GM15510 (cell line): ENCODE data around the gene TAMALIN.

Experiments
- POLR2A ChIP-seq: IDR thresholded peaks from 3 replicates; pipeline ENCODE4 v1.6.1; 2011; ENCODE audit warnings: borderline replicate concordance; ENCODE audit not compliant: insufficient read length; ENCODE audit errors: extremely low read depth

Gene TAMALIN

DNA sequence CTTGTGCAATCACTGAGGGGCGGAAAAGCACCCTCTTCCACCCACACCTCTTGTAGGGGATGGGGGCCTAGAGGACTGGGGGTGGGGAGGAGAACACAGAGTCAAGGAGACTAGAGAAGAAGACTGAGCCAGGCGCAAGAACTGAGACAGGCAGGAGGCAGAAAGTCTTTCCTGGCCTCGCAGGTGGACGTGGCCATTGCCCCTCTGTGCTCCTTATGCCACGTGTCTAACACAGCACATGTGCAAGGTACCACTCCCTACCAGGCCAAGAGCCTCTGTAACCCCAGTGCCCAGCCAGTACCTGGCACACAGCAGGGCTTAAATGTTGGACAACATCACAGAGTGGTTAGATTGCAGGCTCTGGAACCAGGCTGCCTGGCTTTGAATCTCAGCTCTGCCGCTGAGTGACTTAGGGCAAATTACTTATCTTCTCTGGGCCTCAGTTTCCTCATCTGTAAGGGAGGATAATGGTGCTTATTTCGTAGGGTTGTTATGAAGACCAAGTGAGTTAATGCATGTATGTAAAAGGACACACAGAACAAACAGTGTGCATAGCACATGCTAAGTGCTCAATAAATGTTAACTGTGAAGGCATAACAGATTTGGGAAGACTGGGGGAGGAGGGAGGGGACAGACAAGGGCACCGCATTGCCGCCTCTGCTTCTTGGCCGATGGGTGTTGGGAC lies 1.4 kb upstream of the TAMALIN start:
- TF ChIP-seq POLR2A = no peak

DNA sequence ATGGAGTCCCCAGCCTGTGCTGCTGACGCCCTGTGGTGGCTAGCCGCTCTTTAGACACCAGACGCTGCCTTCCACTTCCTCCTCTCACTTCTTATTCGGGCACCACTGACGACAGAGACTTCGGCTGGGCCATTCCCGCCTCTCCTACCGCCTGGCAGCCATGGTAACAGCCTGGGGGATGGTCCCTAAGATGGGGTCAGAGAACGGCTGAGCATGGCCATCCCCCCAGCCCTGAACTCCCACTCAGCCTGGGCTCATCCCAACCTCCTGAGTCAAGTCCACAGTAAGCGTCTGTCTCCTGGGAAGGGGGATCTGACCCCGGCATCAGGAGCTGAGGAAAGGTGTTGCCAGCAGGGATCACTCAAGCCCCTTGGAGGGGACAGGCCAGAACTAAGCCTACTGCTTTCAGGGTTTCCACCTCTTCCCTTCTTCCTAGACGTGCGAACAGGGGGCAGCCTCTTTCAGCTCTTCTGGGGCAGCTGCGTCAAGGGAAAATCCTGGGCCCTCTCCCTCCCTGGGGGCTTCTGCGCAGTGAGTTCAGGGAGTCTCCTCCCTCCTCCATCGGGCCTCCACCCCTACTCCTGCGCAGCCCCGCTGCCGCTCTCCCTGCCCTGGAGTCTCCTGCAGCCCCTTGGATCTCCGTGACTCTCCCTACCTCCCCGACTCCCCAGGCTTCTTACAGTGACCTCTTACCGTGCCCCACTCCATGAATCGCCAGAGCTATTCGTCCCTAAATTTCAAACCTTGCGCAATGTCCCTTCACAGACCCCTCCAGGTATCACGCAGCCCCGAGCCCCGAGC lies 643 bp upstream of the TAMALIN start:
- TF ChIP-seq POLR2A = no peak

DNA sequence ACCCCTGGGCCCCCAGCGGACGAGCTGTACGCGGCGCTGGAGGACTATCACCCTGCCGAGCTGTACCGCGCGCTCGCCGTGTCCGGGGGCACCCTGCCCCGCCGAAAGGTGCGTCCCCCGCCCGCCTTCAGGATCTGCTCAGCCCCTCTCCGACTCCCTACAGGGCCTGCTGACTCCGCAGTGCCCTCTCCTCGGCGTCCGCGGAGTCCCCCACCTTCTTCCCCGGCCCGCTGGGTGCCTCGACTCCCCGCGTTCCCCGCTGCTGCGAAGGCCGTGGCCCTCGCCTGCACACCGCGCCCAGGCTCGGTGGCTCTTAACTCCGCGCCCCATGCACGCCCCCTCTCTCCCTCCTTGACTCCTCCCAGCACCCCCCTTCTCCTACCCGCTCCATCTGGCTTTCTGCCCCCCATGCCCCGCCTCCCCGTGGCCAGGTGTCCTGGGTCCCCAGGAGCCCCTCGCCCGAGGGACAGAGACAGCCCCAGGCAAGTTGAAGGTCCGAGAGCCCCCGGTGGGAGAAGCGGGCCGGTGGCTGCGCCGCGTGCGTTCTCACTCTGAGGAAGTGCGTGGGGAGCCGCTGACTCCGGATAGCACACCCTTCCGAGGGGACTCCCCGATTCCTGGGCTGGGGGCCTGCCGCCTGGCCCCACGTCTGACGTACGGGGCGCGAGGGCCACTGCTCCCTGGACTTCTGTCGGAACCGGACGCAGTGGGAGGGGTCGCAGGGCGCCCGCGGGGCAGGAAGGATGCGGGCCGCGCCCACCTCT lies 594 bp downstream of the TAMALIN start:
- no peak for TF ChIP-seq POLR2A

DNA sequence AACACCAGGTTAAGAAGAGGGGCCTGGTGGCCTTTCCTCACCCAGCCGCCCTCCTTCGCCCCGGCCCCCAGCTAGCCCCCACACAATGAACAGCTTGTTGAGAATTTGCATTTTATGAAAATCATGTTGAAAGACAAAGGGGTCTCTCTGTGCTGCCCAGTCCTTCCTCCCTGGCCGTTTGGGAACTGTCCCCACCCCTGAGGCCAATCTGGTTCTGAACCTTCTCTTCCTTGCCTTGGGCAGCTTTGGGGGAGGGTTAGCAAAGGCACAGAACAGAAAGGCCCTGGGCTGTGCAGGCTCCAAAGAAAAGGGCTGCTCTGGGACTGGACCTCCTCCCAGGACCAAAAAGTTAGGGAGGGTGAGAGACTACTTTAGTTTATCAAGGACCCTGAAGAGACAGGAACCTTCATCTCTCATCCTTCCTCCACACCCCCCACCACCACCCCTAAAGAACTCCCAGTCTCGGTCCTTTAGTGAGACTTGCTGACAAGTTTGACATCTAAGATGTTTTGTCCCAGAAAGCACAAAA lies 1.3 kb downstream of the TAMALIN start:
- no peak for TF ChIP-seq POLR2A

DNA sequence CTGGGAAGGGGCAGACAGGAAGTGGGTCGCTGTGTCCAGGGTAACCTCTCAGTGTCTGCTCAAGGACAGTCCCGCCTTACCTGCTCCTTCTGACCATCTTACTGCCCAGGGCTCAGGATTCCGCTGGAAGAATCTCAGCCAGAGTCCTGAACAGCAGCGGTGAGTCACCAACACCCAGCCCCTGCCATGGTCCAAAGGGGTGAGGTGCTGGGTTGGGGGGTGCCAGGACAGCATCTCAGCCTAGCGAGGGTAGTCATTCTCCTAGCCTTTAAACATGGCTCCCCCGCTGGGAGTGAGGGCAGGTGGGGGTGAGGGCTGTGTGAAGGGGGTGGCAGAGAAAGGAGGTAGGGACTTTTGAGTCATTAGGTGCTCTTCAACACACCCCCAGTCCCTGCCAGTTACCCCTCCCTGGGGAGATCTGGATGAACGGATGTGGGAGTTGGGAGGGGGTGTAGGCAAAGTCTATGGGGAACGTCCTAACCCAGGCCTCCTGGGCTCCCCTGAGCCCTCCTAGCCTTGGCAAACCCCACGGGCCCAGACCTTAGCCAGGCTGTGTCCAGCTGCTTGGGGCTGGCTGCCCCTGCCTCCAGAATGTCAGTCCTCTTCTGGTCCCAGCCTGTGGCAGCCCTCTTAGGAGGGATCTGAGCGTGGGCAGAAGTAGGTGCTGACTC lies 2.5 kb downstream of the TAMALIN start:
- no peak for TF ChIP-seq POLR2A

DNA sequence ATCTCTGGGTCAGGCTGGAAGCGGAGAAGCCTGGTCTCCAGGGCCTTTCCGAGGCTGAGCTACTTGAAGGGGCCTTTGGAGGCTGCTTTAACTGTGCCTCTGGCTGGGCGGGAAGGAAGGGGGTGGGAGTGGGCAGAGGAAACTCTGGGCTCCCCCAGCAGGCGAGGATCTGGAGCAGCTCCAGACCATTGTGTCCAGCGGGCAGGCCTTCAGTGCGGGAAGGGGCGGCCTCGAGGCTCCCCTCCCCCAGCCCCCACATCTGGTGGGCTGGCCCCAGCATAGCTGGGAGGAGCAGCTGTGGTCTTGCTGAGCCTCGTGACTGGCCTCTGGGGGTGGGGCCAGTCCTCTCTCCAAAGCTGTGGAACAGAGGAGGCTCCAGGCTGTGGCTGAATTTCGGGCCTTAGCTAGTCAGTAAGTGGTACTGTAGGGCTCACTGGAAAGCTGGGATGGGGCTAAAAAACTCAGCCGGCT lies 3.4 kb downstream of the TAMALIN start:
- no peak for TF ChIP-seq POLR2A

DNA sequence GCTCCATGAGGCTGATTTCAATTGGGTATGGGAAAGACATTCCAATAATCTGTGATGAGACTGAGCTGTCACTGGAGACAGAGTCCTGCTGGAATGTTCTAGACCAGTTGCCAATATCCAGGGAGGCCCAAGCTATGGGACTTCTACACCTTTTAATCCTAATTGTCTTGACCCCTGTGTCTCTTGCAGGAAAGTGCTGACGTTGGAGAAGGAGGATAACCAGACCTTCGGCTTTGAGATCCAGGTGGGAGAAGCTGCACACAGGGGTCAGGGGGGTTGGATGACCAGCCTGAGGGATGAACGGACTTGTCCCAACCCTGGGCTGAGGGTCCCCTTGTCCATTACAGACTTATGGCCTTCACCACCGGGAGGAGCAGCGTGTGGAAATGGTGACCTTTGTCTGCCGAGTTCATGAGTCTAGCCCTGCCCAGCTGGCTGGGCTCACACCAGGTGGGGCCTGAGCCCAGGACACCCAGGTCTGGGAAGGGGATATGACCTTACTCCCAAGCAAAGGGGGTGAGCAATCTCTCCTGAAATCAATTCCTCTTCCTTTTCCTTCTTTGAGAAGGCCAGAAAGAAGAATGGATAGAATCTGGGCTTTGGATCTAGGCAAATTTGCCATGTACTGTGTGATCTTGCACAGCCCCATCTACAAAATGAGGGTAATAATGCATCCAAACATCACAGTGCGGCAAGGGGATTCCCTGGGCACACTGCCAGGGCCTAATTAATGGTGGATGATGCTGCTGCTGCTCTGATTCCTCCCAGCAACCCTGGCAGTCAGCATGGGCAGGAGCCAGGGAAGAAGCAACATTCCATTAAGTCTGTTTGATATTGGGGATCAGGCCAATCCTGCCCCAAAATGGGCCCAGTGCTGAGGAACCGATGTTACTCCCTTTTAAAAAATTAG lies 4.2 kb downstream of the TAMALIN start:
- no peak for TF ChIP-seq POLR2A

DNA sequence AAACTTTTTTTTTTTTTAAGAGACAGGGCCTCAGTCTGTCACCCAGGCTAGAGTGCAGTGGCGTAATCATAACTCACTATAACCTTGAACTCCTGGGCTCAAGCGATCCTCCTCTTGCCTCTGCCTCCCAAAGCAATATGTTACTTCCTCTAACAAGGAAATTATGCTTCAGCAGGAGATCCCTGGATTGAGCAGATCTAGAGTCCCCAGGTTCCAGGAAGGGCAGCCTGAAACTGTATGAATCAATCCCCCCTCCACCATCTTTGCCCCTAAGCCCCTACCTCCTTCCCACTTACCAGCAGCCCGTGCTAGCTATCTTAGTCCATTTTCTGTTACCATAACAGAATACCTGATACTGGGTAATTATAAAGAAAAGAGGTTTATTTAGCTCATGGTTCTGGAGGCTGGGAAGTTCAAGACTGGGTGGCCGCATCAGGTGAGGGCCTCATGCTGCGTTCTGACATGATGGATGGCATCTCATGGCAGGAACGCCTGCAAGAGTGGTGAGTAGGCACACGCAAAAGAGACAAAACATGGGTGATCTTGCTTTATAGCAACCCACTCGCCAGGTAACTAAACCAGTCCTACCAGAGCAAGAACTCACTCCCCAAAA lies 5.0 kb downstream of the TAMALIN start:
- no peak for TF ChIP-seq POLR2A

DNA sequence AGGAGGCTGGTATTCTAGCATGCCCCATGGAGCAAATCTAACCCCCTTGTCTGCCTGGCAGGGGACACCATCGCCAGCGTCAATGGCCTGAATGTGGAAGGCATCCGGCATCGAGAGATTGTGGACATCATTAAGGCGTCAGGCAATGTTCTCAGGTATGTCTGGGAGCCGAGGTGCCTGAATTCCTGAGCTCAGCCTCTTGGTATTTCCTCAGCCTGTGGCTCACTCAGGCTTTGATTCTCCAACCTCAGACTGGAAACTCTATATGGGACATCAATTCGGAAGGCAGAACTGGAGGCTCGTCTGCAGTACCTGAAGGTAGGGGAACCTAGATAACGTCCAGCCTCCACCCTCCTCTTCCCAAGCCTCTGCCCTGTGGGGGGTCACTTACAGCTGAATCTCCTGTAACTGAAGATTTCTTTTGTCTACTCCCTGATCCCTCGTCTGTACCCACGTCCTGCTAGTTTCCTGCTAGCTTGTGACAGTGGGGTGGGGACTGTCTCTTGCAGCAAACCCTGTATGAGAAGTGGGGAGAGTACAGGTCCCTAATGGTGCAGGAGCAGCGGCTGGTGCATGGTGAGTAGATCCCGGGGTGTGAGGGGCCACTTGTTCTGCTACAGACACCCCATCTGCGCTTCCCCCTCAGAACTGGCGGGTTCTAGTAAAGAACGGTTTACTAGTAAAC lies 7.0 kb downstream of the TAMALIN start:
- no peak for TF ChIP-seq POLR2A

DNA sequence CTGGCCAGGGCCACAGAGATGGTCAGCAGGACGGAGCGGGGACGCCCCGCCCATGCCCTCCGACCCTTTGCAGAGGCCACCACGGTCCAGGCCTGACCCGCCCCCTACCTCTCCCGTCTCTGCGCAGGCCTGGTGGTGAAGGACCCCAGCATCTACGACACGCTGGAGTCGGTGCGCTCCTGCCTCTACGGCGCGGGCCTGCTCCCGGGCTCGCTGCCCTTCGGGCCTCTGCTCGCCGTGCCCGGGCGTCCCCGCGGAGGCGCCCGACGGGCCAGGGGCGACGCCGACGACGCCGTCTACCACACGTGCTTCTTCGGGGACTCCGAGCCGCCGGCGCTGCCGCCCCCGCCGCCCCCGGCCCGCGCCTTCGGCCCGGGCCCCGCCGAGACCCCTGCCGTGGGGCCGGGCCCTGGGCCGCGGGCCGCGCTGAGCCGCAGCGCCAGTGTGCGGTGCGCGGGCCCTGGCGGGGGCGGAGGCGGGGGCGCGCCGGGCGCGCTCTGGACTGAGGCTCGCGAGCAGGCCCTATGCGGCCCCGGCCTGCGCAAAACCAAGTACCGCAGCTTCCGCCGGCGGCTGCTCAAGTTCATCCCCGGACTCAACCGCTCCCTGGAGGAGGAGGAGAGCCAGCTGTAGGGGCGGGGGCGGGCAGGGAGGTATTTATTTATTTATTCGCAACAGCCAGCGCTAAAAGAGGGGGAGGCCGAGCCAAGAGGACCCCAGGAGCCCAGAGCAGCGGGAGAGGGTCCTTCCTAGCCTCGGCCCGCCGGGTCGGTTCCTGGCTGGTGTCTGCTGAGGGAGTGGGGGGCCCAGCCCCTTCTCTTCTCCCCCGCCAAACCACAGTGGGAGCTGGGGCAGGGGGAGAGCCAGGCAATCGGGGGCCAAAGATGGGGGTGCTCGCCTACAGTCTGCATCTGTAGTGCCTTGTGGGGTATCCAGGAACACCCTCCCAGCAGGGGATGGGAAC lies 8.1 kb downstream of the TAMALIN start:
- no peak for TF ChIP-seq POLR2A

DNA sequence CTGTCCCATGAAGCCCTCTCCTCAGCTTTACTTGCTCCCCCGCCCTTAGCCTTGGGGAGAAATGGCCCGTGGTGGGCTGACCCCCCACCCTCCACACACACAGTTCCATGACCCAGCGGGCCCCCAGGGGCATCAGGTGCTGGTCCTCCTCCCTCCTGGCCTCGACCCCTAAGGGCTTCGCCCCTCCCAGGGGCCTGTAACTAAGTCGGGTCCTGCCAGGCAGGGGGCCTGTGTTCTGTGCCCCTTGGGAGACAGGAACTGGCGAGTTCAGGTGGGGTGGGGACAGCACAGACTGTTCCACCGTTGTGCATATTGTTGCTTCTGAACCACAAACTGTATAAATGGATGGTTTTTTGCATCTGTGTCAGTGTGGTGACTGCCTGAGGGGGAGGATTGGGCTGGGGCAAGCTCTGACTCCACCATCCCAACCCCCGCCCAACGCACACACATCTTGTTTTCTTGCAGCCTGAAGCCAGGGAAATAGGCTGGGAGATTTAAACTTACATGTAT lies 8.8 kb downstream of the TAMALIN start:
- TF ChIP-seq POLR2A = no peak
